ENCODE data around the gene DMTF1. TPM values are rescaled to one million over a fixed set of nuclear protein-coding genes. Genes with fewer than 3 reads are reported as not detected.

The DMTF1 gene
- total RNA-seq, 2 donors from 2014 or later = 57.7 to 63.6 TPM

Other genes starting within 250 kb of the DMTF1 start
- gene ELAPOR2, start 92.8 kb upstream of the DMTF1 start, total RNA-seq = 10 to 100 TPM; 17.8 to 20.4 TPM
- 10 to 100 TPM; 18.7 to 21.0 TPM for gene TMEM243, start 67.3 kb downstream of the DMTF1 start, total RNA-seq
- 10 to 100 TPM; 11.8 to 12.4 TPM for gene CROT, start 193.2 kb downstream of the DMTF1 start, total RNA-seq